NCI-H146 treated with DMSO at 0.1 percent for 48 hours (cell line): ENCODE results near the gene EFCAB5.
"Not testable (repeated sequence)": the region's sequence is repeated elsewhere in the genome, so short reads cannot be mapped to it uniquely, and the experiment has no call there.

ENCODE experiments used
- DNase-seq: peaks from one replicate; lab custom pipeline; 2025; ENCODE audit not compliant: unreplicated experiment; lab: John Stamatoyannopoulos, UW

Gene EFCAB5

DNA sequence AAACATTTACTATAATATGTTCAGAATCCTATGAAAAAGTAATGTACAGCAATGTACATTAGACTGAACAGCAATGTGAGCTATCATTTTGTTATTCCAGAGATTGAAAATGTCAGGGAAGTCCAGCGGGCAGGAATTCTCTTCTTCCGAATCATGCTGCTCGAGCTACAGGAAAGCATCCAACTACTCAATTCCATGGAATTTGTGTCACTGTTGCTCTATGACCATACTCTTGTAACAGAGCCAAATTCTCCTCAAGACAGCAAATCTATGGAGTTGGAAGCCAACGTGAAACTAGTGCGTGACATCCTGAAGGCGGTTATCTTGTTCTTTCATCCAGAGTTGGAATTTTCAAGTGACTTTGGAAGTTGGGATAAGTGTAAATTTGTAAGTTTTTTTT lies 150.3 kb downstream of the EFCAB5 start:
- DNase-seq = no peak

DNA sequence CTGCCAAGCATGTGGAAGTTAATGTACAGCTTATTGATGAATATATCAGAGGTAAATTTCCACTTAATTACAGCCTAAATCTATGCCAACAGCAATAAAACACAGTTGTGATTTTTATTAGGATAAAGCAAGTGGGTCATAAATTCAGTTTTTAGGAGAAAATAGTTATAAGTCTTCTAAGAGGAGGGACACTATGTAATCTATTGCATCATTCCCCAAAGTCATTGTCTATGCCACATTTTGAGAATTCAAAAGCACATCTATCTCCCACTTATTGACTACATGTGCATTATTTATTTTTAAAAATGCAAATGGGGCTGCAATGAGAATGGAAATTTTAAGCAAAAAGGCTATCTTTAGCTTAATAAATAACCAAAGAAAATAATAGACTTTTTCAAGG lies 151.5 kb downstream of the EFCAB5 start:
- no peak for DNase-seq

DNA sequence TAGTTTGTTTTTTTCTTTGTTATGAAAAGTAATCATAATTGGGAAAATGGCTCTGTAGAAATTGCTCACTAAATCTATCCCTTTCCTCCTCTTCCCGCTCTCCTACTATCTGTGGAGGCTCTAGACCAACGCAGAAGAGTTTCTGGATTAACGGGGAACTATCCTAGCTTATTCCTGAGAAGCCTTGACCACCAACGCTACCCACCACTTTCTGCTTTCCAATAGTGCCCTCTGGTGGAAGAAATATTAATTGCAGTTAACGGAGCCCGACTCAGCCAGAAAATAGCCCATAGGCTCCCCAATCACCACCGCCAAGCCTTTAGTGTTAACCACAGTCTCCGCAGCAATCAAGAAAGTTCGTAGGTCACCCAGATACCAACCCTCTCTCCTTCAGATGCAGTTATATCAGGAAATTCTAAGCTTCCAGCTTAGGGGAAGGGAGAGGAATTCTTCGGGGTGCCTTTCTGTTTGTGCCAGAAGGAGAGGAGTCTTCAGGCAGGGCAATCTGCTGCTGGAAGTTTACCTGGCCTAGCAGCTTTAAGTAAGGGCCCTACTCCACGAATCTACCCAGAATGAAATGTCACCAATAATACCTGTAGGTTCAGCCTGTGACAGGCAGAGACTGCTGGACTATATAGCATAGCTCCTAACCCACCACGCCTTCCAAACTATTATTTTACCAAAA lies 152.2 kb downstream of the EFCAB5 start:
- DNase-seq = peak; percentile 13

DNA sequence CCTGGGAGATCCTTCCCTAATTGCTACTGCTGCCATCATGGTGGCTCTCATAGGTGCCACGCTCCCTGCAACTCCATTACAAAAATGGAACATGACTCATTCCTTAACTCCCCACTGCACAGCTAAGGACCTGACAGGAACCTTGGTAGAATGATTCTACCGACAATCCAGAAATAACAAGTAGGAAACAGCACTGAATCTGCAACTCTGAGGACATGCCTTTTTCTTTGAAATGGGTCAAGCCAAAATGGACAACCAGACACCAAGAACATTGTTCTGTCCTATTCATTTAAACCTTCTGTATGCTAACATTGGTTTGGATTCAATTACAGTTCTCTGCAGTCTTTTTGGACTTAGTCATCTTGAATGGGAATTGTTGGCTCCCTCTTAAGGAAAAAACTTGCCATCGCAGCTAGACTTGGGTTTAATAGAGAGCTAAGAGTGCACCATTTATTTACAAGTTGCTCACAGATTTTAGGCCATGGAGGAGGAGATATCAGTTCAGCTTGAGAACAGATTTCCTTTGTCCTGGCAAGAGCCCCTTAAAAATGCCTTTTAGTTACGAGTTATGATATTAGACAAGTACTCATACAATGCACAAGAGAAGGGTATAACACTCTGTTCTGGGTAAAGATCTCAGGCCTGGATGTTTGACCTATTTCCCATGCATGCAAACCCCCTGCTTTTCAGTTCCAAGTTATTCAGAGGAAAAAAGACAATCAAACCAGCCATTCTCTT lies 154.2 kb downstream of the EFCAB5 start:
- DNase-seq = no peak

DNA sequence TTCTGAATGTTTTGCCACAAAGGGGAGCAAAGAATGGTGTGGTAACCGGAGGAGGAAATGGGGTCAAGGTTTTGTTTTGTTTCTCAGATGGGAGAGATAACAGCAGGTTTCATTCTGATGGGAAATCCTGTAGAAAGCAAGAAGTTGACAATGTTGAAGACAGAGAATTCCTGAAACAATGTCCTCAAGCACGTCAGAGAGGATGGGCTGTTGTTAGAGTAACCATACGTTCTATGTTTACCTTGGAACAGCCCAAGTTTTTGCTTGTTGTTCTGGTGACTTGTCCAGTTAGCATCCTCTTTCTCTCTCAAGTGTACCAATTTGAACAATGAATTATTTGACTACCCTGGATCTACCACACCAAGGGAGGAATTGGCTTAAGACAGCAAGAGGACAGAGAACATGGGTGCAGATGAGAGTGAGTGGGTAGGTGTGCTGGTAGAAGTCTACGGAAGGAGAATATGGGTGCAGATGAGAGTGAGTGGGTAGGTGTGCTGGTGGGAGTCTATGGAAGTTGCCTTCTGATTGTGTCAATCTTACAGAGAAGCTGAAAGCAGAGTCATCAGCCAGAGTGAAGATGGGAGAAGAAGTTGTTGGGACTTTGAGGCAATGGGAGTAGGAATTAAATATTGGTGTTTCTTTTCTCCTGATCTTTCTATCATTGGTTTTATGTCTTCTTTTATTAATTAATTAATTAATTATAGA lies 160.4 kb downstream of the EFCAB5 start:
- DNase-seq = no peak

DNA sequence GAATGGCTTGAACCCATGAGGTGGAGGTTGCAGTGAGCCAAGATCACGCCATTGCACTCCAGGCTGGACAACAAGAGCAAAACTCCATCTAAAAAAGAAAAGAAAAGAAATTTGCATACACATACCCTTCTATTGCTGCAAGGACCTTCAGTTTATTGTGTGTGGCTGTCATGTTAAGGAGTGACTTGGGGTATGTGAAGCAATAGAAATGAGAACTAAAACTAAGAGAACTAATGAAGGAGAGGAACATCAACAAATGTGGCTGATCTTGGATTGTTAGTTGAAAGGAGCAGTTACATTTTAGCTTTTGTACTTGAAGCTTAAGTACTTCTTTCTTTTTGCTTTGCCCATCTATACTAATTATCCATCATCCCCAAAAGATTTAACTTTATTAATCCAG lies 162.5 kb downstream of the EFCAB5 start:
- no peak for DNase-seq

DNA sequence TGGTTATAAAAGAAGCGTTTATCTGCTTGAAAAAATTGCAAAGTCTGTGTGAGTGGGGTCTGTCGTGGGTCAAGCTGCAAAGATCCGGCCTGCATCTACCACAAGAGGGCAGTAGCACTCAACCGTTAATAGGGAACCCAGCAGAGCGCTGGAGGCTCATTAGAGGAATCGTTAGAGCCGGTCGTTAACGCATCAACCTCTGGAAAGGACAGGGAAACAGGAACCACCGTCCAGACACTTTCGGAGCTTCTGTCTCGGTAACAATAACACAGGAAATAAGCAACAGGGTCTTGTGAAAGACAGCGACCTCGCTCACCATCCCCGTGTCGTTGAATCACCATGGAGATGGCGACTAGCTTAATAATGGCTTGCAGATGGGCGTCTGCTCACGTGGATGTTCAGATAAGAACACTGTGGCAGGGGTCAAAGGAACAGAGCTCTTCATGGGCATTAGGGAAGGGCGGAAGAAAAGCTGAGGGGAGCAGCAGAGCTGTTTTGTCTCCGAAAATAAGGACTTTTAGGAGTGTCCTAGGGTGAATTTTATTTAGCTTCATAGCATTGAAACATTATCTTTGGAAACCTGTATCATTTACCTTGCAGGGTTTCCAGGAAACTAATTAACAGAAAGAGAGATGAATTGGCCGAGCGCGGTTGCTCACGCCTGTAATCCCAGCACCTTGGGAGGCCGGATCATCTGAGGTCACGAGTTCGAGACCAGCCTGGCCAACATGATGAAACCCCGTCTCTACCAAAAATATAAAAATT lies 163.3 kb downstream of the EFCAB5 start:
- peak; percentile 97 for DNase-seq

DNA sequence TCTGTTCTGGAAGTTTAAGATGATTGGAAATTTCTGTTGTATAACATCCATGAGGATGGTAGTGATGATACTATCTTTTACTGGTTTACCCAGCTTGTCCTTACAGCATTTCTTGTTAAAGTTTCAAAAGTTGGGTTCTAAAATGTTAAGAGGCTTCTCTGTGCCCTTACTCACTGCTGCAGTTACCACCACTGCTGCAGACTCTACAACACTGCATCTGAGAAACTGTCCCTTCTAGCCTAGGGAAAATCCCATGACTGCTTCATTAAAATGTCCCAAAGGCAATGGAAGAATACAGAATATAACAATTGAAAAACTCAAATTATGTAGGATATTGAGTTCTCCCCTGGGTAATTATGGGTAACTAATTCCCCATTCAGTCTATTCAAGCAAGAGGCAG lies 171.4 kb downstream of the EFCAB5 start:
- no peak for DNase-seq

DNA sequence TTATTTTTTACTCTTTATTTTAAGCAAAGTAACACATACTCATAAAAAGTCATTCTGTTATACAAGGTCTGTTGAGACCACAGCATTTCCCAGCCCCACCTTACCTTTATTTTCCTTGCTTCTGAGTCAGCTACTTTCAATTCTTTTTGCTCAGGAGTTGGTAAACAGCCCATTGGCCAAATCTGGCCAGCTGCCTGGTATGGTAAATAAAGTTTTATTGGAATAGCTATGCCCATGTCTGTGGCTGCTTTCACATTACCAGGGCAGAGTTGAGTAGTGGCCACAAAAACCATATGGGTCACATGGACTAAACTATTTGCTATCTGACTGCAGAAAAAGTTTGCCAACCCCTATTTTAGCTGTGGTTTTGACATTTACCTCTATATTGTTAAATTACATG lies 171.8 kb downstream of the EFCAB5 start:
- no peak for DNase-seq

DNA sequence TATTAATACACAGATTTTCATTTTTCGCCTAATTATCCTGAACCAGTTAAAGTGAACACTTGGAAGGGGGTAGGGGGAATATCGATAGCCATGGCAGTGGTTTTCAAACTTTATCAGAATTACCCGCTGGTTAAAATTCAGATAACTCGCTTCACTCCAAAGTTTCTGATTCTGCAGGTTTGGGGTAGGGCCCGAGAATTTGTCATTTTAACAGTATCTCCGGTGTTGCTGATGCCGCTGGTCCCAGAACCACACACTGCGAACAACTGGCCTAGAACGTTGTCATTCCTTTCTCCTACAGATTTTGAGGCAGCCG lies 174.9 kb downstream of the EFCAB5 start:
- DNase-seq = no peak

DNA sequence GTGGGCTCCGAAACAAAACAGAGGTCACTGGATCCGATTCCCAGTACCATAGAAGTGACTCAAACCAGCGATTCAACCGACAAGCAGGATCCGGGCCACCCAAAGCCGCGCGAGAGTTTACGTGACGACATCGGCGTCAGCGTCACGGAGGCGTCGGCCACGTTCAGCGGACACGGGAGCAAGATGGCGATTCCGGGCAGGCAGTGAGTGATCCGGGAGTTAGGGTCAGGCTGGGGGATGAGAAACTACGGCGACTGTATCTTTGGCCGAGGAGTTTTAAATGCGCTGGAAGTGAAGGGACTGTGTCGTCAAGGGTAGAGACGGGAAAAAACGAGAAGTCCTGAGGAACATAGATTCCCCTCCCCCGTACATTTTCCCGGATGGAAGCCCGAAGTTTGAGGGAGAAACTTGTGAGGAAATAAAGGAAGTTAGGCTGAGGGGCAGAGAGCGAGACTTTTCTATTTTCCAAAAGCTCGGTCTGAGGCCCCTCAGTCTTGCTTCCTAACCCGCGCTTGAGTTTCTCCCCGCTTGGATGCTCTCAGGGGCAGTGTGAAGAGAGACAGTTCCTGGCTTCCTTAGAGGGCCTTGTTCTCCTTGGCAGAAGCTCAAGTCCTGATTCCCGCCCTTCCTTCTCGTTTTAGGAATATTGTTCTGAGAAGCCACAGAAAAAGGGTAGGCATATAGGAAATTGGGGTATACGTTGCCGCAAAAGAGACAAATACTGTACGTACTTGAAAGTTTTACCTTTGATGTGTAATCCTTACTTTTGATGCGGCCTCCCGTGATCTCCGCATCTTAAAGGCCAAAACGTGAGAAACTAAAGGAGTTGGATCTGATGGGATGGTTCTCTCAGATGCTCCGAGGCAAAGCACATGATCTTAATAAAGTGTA lies 175.5 kb downstream of the EFCAB5 start, which contains the start of gene NSRP1:
Gene NSRP1, plus strand, starts transcription at position 156 of the 891 bp plus-strand sequence. Its CDS starts 28 bp downstream, at position 184.
- peak; percentile 87 for DNase-seq

DNA sequence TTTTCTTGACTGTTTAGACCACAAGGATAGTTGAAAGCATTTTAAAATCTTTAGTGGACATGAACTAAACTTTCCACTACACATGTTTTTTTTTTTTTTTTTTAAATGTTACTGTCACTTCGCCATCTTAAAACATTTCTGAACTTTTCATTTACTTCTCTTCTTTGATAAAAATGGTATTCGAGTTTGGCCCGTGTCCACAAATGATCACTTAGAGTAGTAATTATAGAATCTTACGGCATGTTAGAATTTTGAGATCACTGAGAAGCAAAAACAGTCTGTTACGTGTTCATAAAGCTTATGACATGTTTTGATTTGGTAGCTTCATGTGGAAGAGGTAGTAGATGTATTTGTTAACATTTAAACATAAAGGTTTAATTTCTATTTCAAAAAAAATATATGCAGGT lies 176.2 kb downstream of the EFCAB5 start:
- no peak for DNase-seq

DNA sequence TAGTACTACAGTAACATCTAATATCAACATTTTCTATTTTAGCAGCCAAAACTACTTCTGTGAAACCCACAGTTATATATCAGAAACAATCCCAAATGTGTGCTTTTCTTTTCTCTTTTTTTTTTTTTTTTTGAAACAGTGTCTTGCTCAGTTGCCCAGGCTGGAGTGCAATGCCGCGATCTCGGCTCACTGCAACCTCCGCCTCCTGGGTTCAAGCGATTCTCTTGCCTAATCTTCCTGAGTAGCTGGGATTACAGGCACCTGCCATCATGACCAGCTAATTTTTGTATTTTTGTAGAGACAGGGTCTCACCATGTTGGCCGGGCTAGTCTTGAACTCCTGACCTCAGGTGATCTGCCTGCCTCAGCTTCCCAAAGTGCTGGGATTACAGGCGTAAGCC lies 177.2 kb downstream of the EFCAB5 start:
- not testable (repeated sequence) for DNase-seq

DNA sequence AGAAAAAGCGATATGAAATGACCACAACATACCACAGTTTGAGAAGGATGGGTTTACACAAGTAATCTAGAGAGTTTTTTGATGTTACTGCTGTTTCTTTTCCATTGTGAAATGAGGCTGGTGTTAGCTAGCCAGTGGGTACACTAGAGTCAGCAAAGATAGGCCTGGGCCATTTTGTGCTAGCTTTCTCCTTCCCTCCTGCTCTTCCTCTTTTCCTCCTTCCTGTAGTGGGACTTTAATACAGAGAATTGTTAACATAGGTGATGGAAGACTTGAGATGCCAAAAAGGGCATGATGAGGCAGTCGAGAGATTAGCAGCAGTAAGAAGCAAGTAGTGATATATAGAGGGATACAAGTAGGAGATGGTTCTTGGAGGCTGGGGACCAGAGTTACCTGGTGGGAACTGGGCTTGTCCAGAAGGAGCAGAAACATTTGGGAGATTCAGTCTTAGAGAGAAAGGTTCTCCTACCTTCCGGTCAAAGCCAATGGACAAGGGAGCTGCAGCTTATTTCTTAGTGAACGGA lies 182.9 kb downstream of the EFCAB5 start:
- DNase-seq = no peak

DNA sequence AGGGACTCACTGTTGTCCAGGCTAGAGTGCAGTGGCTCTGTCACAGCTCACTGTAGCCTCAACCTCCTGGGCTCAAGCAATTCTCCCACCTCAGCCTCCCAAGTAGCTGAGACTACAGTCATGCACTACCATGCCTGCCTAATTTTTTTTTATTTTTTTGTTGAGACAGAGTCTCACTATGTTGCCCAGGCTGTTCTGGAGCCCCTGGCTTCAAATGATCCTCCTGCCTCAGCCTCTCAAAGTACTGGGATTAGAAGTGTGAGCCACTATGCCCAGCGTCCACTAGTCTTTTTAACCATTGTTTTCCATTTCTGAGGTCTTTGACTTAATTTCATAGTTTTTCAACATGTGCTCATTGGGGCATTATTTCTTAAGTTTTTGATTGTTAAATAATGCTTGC lies 188.7 kb downstream of the EFCAB5 start:
- DNase-seq = no peak

DNA sequence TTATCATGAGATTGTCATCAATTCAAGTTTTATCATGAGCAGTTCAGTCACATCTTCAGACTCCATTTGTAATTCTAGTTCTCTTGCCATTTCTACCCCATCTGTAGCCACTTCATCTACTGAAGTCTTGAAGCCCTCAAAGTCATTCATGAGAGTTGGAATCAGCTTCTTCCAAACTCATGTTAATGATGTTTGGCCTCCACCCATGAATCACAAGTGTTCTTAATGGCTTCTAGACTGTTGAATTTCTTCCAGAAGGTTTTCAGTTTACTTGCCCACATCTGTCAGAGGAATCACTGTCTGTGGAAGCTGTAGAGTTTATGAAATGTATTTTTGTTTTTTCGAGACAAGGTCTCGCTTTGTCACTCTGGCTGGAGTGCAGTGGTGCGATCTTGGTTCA lies 191.2 kb downstream of the EFCAB5 start:
- no peak for DNase-seq

DNA sequence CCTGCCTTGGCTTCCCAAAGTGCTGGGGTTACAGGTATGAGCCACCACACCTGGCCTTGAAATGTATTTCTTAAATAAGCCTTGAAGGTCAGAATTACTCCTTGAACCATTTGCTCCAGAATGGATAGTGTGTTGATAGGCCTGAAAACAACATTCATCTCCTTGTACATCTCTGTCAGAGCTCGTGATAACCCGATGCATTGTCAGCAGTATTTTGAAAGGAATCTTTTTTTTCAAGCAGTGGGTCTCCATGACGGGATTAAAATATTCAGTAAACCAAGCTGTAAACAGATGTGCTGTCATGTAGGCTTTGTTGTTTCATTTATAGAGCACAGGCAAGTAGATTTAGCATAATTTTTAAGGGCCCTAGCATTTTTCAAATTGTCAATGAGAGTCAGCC lies 191.8 kb downstream of the EFCAB5 start:
- DNase-seq = no peak

DNA sequence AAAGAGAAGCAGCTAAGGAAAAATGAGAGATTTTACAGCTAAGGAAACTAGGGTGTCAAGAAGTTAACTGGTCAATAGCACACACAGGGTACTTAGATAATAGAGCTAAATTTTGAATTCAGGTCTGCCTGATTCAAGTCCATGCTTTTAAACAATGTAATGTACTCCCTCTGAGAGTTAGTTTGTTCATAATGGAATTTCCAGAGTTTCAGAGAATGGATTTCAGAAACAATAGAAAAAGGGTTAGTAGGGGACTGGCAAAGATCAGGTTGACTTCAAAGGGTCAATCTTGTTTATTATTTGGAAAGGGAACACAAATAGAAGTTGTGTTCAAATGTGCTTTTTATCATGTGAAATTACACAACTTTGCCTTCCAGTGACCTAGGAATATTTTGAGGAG lies 193.1 kb downstream of the EFCAB5 start:
- no peak for DNase-seq

DNA sequence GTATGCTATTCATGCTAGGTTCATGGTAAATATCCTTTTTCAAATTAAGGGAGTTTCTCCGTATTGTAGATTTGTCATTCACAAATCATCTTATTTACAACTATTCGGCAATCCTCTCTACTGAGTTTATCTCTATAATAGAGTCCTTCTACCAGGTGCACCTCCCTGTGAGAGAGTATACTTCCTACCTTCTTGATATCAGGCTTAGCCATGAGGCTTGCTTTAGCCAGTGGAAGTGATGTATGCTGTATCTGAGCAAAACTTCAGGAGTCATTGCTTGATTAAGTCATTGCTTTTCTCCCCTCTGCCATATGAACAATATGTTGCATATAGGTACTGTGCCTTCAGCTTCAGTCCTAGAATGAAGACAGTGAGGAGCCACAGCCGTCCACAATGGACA lies 195.7 kb downstream of the EFCAB5 start:
- DNase-seq = no peak

DNA sequence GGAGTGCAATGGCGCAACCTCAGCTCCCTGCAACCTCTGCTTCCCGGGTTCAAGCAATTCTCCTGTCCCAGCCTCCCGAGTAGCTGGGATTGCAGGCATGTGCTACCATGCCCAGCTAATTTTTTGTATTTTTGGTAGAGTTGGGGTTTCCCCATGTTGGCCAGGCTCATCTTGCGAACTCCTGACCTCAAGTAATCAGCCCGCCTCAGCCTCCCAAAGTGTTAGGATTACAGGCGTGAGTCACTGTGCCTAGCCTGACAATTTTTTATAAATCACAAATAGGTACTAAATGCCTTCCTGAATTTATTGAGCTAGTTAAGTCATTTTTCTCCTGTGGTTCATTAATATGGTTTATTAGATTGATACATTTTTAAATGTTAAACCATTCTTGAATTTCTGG lies 206.4 kb downstream of the EFCAB5 start:
- DNase-seq = not testable (repeated sequence)
